Stomach (tissue), 9 donors: ENCODE results near the gene REM1. TPM values are rescaled to one million over a fixed set of nuclear protein-coding genes. Genes with fewer than 3 reads are reported as not detected.
"Not testable (repeated sequence)": the region's sequence is repeated elsewhere in the genome, so short reads cannot be mapped to it uniquely, and the experiment has no call there.

Experiments used
- DNase-seq, 2 donors: peaks; one replicate each; pipeline versions ENCODE4 v3.0.0 to v3.0.0-alpha.2; 2013 to 2019
- H3K27ac ChIP-seq, 5 donors: fragments of 200-600 bp in 4 of 5; sonication (generic) in 4 of 5; one replicate each; pipeline ENCODE4 v1.5.1; 2013 to 2019; ENCODE audit warnings: mild to moderate bottlenecking in 1 of 5, moderate library complexity in 1 of 5
- H3K27me3 ChIP-seq, 3 donors: fragments of 200-600 bp; sonication (generic); one replicate each; pipeline ENCODE4 v1.5.1; 2017 to 2019; ENCODE audit warnings: mixed run types in 1 of 3
- H3K36me3 ChIP-seq, 4 donors: fragments of 200-600 bp; sonication (generic); 1 replicate in 3 of 4; 2 replicates in 1 of 4; pipeline ENCODE4 v1.5.1; 2016 to 2019
- H3K4me1 ChIP-seq, 4 donors: fragments of 200-600 bp; sonication (generic); one replicate each; pipeline ENCODE4 v1.5.1; 2016 to 2019
- H3K4me3 ChIP-seq, 4 donors: fragments of 200-600 bp; sonication (generic) in 3 of 4; one replicate each; pipeline ENCODE4 v1.5.1; 2016 to 2019; ENCODE audit warnings: mild to moderate bottlenecking in 1 of 4
- H3K9me3 ChIP-seq, 4 donors: fragments of 200-600 bp; sonication (generic); one replicate each; pipeline ENCODE4 v1.5.1; 2016 to 2019
- EP300 ChIP-seq: sonication (generic); formaldehyde crosslinking; IDR thresholded peaks from one replicate; pipeline ENCODE4 v1.6.1; 2017; ENCODE audit warnings: antibody characterized with exemption
- POLR2A ChIP-seq, 4 donors: fragments of 450-650 bp; IDR thresholded peaks; one replicate each; pipeline ENCODE4 v1.6.1; 2016; ENCODE audit warnings: antibody characterized with exemption in 4 of 4, control low read depth in 2 of 4, mild to moderate bottlenecking in 1 of 4, moderate library complexity in 1 of 4
- POLR2AphosphoS5 ChIP-seq, 3 donors: sonication (generic); formaldehyde crosslinking; IDR thresholded peaks; one replicate each; pipeline ENCODE4 v1.6.1; 2016; ENCODE audit warnings: antibody characterized with exemption in 3 of 3
- WGBS, 5 donors: extraction: QIAGEN DNeasy Blood & Tissue Kit in 3 of 5; methylation state at CpG; one replicate each; pipeline versions ENCODE4 v1.1.5 to v1.1.7; 2013 to 2018; 5-methylcytosine and 5-hydroxymethylcytosine counted together
- intact Hi-C: fragments of 100-400 bp; cut with DNase I; formaldehyde crosslinking; loops from one replicate; pipeline ENCODE4 v1.15.1; 2023; ENCODE audit warnings: low total_unique reads
- polyA plus RNA-seq, 3 donors: library from polyadenylated mRNA; stranded (reverse); fragments of 200-250 nt; gene quantifications; one replicate each; pipeline ENCODE4 v1.2.3, GENCODE V29; 2013
- total RNA-seq, 5 donors: library from RNA; depleted of rRNA; stranded (reverse); fragments of >200 nt; gene quantifications; one replicate each; pipeline versions ENCODE4 v1.1.0 to v1.2.3, GENCODE V29; 2014 to 2016
- TF ChIP-seq, protein P1 (sequence below), 7 experiments: fragments of 450-650 bp in 4 of 7; fragments of 200-600 bp in 3 of 7; sonication (generic) in 3 of 7; IDR thresholded peaks; one replicate each; pipeline ENCODE4 v1.5.1; 2016 to 2019; ENCODE audit warnings: antibody characterized with exemption in 7 of 7, control low read depth in 2 of 7, mild to moderate bottlenecking in 1 of 7
- donor health status: healthy with polysubstance abuse.
- donor health status: Bipolar disorder and iron deficiency.
- donor health status: healthy.

Gene REM1
- total and polyA plus RNA-seq, 8 donors = 1.1 to 2.1 (median 1.3) TPM; not detected in 3

DNA sequence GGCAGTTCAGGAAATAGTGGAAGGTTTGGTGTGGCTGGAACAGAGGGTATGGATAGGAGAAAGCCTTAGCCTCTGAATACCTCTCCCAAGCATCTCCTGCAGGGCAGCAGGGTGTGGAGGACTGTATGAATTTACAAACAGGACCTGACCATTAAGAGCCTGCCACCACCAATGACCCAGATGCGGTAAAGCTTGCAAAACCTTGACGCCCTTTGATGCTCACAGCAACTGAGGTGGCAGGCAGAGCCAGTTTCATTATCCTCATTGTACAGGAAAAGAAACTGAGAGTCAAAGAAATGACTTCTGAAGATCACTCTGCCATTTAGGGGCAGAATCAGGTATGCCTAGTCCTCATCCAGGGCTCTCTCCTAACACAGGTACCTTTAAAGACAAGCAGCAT is 41.6 kb downstream of the REM1 start:
- no peak for DNase-seq
- Histone ChIP-seq H3K27me3 (no peaks in the 10 kb centered on the region), H3K4me1 (peaks cover 42 to 72% (median 61%) of the 10 kb centered on the region in 4 donors), H3K27ac (peak overlapping the region in 4 of 5 donors; percentile 14 to 92 (median 68)), H3K36me3 (peaks cover 0 to 38% (median 31%) of the 10 kb centered on the region in 4 donors), H3K9me3 (no peaks in the 10 kb centered on the region), H3K4me3 (peak overlapping the region in 3 of 4 donors; percentile 92 to 97 (median 92))
- WGBS, 5 donors = 69 to 97% (median 82%) methylated on average over 2 of the region's 2 CpGs
- intact Hi-C loops = no loop called here
- TF ChIP-seq POLR2A (IDR thresholded peaks at IDR 0.05) (no peak), EP300 (no peak), POLR2AphosphoS5 (IDR thresholded peaks at IDR 0.05) (no peak)
- TF ChIP-seq, protein P1, sequence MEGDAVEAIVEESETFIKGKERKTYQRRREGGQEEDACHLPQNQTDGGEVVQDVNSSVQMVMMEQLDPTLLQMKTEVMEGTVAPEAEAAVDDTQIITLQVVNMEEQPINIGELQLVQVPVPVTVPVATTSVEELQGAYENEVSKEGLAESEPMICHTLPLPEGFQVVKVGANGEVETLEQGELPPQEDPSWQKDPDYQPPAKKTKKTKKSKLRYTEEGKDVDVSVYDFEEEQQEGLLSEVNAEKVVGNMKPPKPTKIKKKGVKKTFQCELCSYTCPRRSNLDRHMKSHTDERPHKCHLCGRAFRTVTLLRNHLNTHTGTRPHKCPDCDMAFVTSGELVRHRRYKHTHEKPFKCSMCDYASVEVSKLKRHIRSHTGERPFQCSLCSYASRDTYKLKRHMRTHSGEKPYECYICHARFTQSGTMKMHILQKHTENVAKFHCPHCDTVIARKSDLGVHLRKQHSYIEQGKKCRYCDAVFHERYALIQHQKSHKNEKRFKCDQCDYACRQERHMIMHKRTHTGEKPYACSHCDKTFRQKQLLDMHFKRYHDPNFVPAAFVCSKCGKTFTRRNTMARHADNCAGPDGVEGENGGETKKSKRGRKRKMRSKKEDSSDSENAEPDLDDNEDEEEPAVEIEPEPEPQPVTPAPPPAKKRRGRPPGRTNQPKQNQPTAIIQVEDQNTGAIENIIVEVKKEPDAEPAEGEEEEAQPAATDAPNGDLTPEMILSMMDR (IDR thresholded peaks at IDR 0.05) = no peak

DNA sequence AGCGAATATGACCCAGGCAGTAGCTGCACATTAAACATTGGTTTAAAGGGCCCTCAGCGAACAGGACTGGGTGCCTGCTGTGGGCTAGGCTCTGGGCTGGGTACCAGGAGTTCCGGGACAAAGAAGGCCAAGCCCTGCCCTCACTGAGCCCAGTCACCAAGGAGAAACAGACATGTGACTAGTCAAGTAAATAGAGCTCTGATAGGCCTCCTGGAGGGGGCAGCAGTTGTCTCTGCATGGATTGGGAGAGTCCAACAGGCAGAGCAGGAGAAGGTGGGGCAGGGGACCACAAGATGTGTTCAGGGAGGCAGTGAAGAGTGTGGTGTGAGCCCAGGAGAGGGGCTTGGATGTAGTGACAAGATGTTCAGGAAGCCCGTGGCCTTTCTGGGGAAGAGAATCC is 42.3 kb downstream of the REM1 start:
- intact Hi-C loops = no loop called here
- Histone ChIP-seq H3K36me3 (peaks cover 0 to 40% (median 35%) of the 10 kb centered on the region in 4 donors), H3K9me3 (no peaks in the 10 kb centered on the region), H3K4me3 (peak overlapping the region in 2 of 4 donors; percentile 92 to 97), H3K27me3 (no peaks in the 10 kb centered on the region), H3K27ac (peak overlapping the region in 3 of 5 donors; percentile 45 to 92 (median 64)), H3K4me1 (peaks cover 44 to 80% (median 63%) of the 10 kb centered on the region in 4 donors)
- DNase-seq = peak; percentile 51 to 74
- TF ChIP-seq POLR2AphosphoS5 (IDR thresholded peaks at IDR 0.05) (peak in 1 of 3 donors; percentile 19), POLR2A (IDR thresholded peaks at IDR 0.05) (no peak)
- TF ChIP-seq, protein P1 (IDR thresholded peaks at IDR 0.05) = no peak
- WGBS, 5 donors = 36 to 62% (median 45%) methylated on average over 4 of the region's 4 CpGs

DNA sequence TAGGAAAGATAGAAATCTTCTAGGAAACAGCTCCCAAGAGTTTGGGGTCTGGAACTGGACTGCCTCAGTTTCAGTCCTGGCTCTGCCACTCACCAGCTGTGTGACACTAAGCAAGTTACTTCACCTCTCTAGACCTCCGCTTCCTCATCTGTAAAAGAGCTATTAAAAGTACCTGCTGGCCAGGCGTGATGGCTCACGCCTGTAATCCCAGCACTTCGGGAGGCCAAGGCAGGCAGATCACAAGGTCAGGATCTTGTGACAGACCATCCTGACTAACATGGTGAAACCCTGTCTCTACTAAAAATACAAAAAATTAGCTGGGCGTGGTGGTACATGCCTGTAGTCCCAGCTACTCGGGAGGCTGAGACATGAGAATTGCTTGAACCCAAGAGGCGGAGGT is 46.2 kb downstream of the REM1 start:
- H3K9me3 ChIP-seq, intact Hi-C loops, DNase-seq, H3K27me3 ChIP-seq, H3K4me3 ChIP-seq: not testable (repeated sequence)
- WGBS, 5 donors = 83 to 93% (median 87%) methylated on average over 7 of the region's 7 CpGs
- Histone ChIP-seq H3K36me3 (peaks cover 0 to 67% (median 55%) of the 10 kb centered on the region in 4 donors), H3K4me1 (peaks cover 32 to 83% (median 57%) of the 10 kb centered on the region in 4 donors), H3K27ac (peak overlapping the region in 1 of 5 donors; percentile 44)

- Histone ChIP-seq H3K36me3 (peaks cover 8 to 70% (median 67%) of the 10 kb centered on the region in 4 donors), H3K27ac (peak overlapping the region in 2 of 5 donors; percentile 4 to 68), H3K4me3 (no peak overlapping the region), H3K9me3 (no peaks in the 10 kb centered on the region), H3K4me1 (peaks cover 17 to 69% (median 42%) of the 10 kb centered on the region in 4 donors), H3K27me3 (no peaks in the 10 kb centered on the region)
- intact Hi-C loops = no loop called here
- 80 to 87% (median 83%) methylated on average over 6 of the region's 6 CpGs for WGBS, 5 donors
- no peak for TF ChIP-seq POLR2AphosphoS5 (IDR thresholded peaks at IDR 0.05)
- TF ChIP-seq, protein P1 (IDR thresholded peaks at IDR 0.05) = no peak
- no peak for TF ChIP-seq EP300
- no peak for TF ChIP-seq POLR2A (IDR thresholded peaks at IDR 0.05)
- no peak for DNase-seq
Measured at GRCh38 chr20:31522731-31523130, 47.6 kb downstream of the REM1 start.
